Activated CD8-positive, alpha-beta T cell treated with anti-CD3 and anti-CD28 coated beads, Interleukin-2, amount 10 ng/mL, durations not matched to agents 7 days and 5 days (primary cell): ENCODE results near the gene STAB2. TPM values are rescaled to one million over a fixed set of nuclear protein-coding genes. Genes with fewer than 3 reads are reported as not detected.

Experiments
- ATAC-seq: fragments of 150-1000 bp; cut with Tn5 transposase; one replicate; pipeline ENCODE4 v1.10.0; 2021; ENCODE audit warnings: moderate library complexity
- CTCF ChIA-PET: fragments of 350-600 bp; sonication (Branson Sonifier 250); formaldehyde crosslinking; loops from one replicate; lab custom pipeline; 2021; ENCODE audit warnings: antibody characterized with exemption; lab: Charles Lee
- POLR2A ChIA-PET: fragments of 350-600 bp; sonication (Branson Sonifier 250); formaldehyde crosslinking; loops from one replicate; lab custom pipeline; 2021; ENCODE audit warnings: antibody characterized with exemption; lab: Charles Lee
- DNase-seq: peaks from one replicate; pipeline ENCODE4 v3.0.0-alpha.2; 2020
- H3K27ac Mint-ChIP-seq: one replicate; pipeline ENCODE4 v1.8.0; 2021; ENCODE audit warnings: mild to moderate bottlenecking, mixed read lengths
- H3K27me3 Mint-ChIP-seq: one replicate; pipeline ENCODE4 v1.8.0; 2021; ENCODE audit warnings: low read depth, mixed read lengths
- H3K36me3 Mint-ChIP-seq: one replicate; pipeline ENCODE4 v1.8.0; 2021; ENCODE audit warnings: low read depth, mixed read lengths
- H3K4me1 Mint-ChIP-seq: one replicate; pipeline ENCODE4 v1.8.0; 2021; ENCODE audit warnings: low read depth, mixed read lengths
- H3K4me3 Mint-ChIP-seq: one replicate; pipeline ENCODE4 v1.8.0; 2021; ENCODE audit warnings: mild to moderate bottlenecking, mixed read lengths
- H3K9me3 Mint-ChIP-seq: one replicate; pipeline ENCODE4 v1.8.0; 2022; ENCODE audit warnings: mixed read lengths; ENCODE audit not compliant: insufficient read depth
- total RNA-seq, 2 experiments: library from RNA; stranded (reverse); gene quantifications; one replicate each; pipeline ENCODE4 v1.2.3, GENCODE V29; 2021

The STAB2 gene
- total RNA-seq, 2 experiments from 2014 or later = not detected

- CTCF ChIA-PET = no interaction called here
- H3K27ac Mint-ChIP-seq = no peak overlapping the region
Observed at GRCh38 chr12:103735291-103735690, 148.2 kb downstream of the STAB2 start.

GRCh38 chr12:103736572-103736971 is 149.5 kb downstream of the STAB2 start:
- no peaks in the 10 kb centered on the region for H3K4me1 Mint-ChIP-seq
- ChIA-PET POLR2A (no interaction called here), CTCF (no interaction called here)
- DNase-seq = no peak
- H3K36me3 Mint-ChIP-seq = no peaks in the 10 kb centered on the region
- H3K27me3 Mint-ChIP-seq = peaks cover 14% of the 10 kb centered on the region
- no peak overlapping the region for H3K4me3 Mint-ChIP-seq
- H3K9me3 Mint-ChIP-seq = no peaks in the 10 kb centered on the region
- ATAC-seq = no peak
- H3K27ac Mint-ChIP-seq = no peak overlapping the region

More at GRCh38 chr12:103735291-103735690, 148.2 kb downstream of the STAB2 start:
- ATAC-seq (no peak), DNase-seq (no peak)
- no peaks in the 10 kb centered on the region for H3K4me1 Mint-ChIP-seq
- no peaks in the 10 kb centered on the region for H3K9me3 Mint-ChIP-seq
- H3K36me3 Mint-ChIP-seq = no peaks in the 10 kb centered on the region
- peaks cover 15% of the 10 kb centered on the region for H3K27me3 Mint-ChIP-seq
- H3K4me3 Mint-ChIP-seq = no peak overlapping the region
- POLR2A ChIA-PET = no interaction called here

GRCh38 chr12:103737881-103738280 is 150.8 kb downstream of the STAB2 start:
- H3K4me1 Mint-ChIP-seq = no peaks in the 10 kb centered on the region
- H3K9me3 Mint-ChIP-seq = no peaks in the 10 kb centered on the region
- no peak for ATAC-seq

GRCh38 chr12:103742349-103742932 is 155.4 kb downstream of the STAB2 start:
- no peaks in the 10 kb centered on the region for H3K4me1 Mint-ChIP-seq
- H3K4me3 Mint-ChIP-seq = no peak overlapping the region
- DNase-seq (no peak), ATAC-seq (no peak)
- ChIA-PET CTCF (no interaction called here), POLR2A (no interaction called here)
- no peak overlapping the region for H3K27ac Mint-ChIP-seq
- H3K9me3 Mint-ChIP-seq = no peaks in the 10 kb centered on the region
- H3K27me3 Mint-ChIP-seq = peaks cover 10% of the 10 kb centered on the region
- H3K36me3 Mint-ChIP-seq = no peaks in the 10 kb centered on the region

More at GRCh38 chr12:103737881-103738280, 150.8 kb downstream of the STAB2 start:
- no peaks in the 10 kb centered on the region for H3K36me3 Mint-ChIP-seq
- H3K4me3 Mint-ChIP-seq = no peak overlapping the region
- H3K27me3 Mint-ChIP-seq = peaks cover 18% of the 10 kb centered on the region
- no peak for DNase-seq
- POLR2A ChIA-PET = no interaction called here
- H3K27ac Mint-ChIP-seq = no peak overlapping the region
- CTCF ChIA-PET = no interaction called here

- ChIA-PET CTCF (no interaction called here), POLR2A (no interaction called here)
Observed at GRCh38 chr12:103743788-103744187, 156.7 kb downstream of the STAB2 start.

GRCh38 chr12:103745962-103746361 is 158.9 kb downstream of the STAB2 start:
- CTCF ChIA-PET = no interaction called here
- H3K27ac Mint-ChIP-seq = no peak overlapping the region
- no peak for ATAC-seq
- no peaks in the 10 kb centered on the region for H3K36me3 Mint-ChIP-seq
- no peaks in the 10 kb centered on the region for H3K9me3 Mint-ChIP-seq
- peaks cover 7% of the 10 kb centered on the region for H3K27me3 Mint-ChIP-seq
- DNase-seq = no peak
- no peaks in the 10 kb centered on the region for H3K4me1 Mint-ChIP-seq
- no peak overlapping the region for H3K4me3 Mint-ChIP-seq
- POLR2A ChIA-PET = no interaction called here

More at GRCh38 chr12:103743788-103744187, 156.7 kb downstream of the STAB2 start:
- Mint-ChIP-seq H3K9me3 (no peaks in the 10 kb centered on the region), H3K27me3 (peaks cover 10% of the 10 kb centered on the region), H3K27ac (no peak overlapping the region), H3K4me1 (no peaks in the 10 kb centered on the region), H3K4me3 (no peak overlapping the region), H3K36me3 (no peaks in the 10 kb centered on the region)
- no peak for ATAC-seq
- no peak for DNase-seq

GRCh38 chr12:103748002-103748401 is 160.9 kb downstream of the STAB2 start:
- no peaks in the 10 kb centered on the region for H3K4me1 Mint-ChIP-seq
- H3K4me3 Mint-ChIP-seq = no peak overlapping the region
- no peak overlapping the region for H3K27ac Mint-ChIP-seq
- H3K27me3 Mint-ChIP-seq = peaks cover 9% of the 10 kb centered on the region
- DNase-seq (no peak), ATAC-seq (no peak)
- POLR2A ChIA-PET = interaction anchor here (0.6 kb wide), 1 partner anchor 12 kb away, joined by 5 read pairs; no protein-coding TSS in a partner anchor
- H3K9me3 Mint-ChIP-seq = no peaks in the 10 kb centered on the region
- CTCF ChIA-PET = no interaction called here
- H3K36me3 Mint-ChIP-seq = no peaks in the 10 kb centered on the region

GRCh38 chr12:103748875-103749274 is 161.8 kb downstream of the STAB2 start:
- no peak for DNase-seq
- ATAC-seq = no peak
- ChIA-PET POLR2A (no interaction called here), CTCF (no interaction called here)
- peaks cover 9% of the 10 kb centered on the region for H3K27me3 Mint-ChIP-seq
- H3K36me3 Mint-ChIP-seq = no peaks in the 10 kb centered on the region
- H3K9me3 Mint-ChIP-seq = no peaks in the 10 kb centered on the region
- H3K4me1 Mint-ChIP-seq = no peaks in the 10 kb centered on the region
- no peak overlapping the region for H3K27ac Mint-ChIP-seq
- no peak overlapping the region for H3K4me3 Mint-ChIP-seq

GRCh38 chr12:103751171-103751570 is 164.1 kb downstream of the STAB2 start:
- ChIA-PET POLR2A (no interaction called here), CTCF (no interaction called here)
- Mint-ChIP-seq H3K27ac (no peak overlapping the region), H3K4me1 (no peaks in the 10 kb centered on the region), H3K27me3 (peaks cover 9% of the 10 kb centered on the region), H3K36me3 (no peaks in the 10 kb centered on the region), H3K4me3 (no peak overlapping the region), H3K9me3 (no peaks in the 10 kb centered on the region)
- DNase-seq (no peak), ATAC-seq (no peak)

GRCh38 chr12:103751600-103751999 is 164.5 kb downstream of the STAB2 start:
- CTCF ChIA-PET = no interaction called here
- Mint-ChIP-seq H3K27me3 (peaks cover 9% of the 10 kb centered on the region), H3K4me3 (no peak overlapping the region), H3K4me1 (no peaks in the 10 kb centered on the region), H3K36me3 (no peaks in the 10 kb centered on the region), H3K9me3 (no peaks in the 10 kb centered on the region), H3K27ac (no peak overlapping the region)
- POLR2A ChIA-PET = no interaction called here
- ATAC-seq (no peak), DNase-seq (no peak)

GRCh38 chr12:103755425-103755824 is 168.4 kb downstream of the STAB2 start:
- no peaks in the 10 kb centered on the region for H3K9me3 Mint-ChIP-seq
- no peak for DNase-seq
- POLR2A ChIA-PET = no interaction called here
- H3K4me1 Mint-ChIP-seq = no peaks in the 10 kb centered on the region
- ATAC-seq = no peak
- no peak overlapping the region for H3K4me3 Mint-ChIP-seq
- H3K27me3 Mint-ChIP-seq = peaks cover 7% of the 10 kb centered on the region
- CTCF ChIA-PET = no interaction called here
- H3K27ac Mint-ChIP-seq = no peak overlapping the region
- no peaks in the 10 kb centered on the region for H3K36me3 Mint-ChIP-seq

GRCh38 chr12:103756443-103756842 is 169.4 kb downstream of the STAB2 start:
- no peak for ATAC-seq
- peaks cover 4% of the 10 kb centered on the region for H3K27me3 Mint-ChIP-seq
- DNase-seq = no peak
- no peaks in the 10 kb centered on the region for H3K4me1 Mint-ChIP-seq
- no peaks in the 10 kb centered on the region for H3K9me3 Mint-ChIP-seq
- no peak overlapping the region for H3K27ac Mint-ChIP-seq
- no peaks in the 10 kb centered on the region for H3K36me3 Mint-ChIP-seq
- H3K4me3 Mint-ChIP-seq = no peak overlapping the region
- ChIA-PET POLR2A (no interaction called here), CTCF (no interaction called here)

- POLR2A ChIA-PET = no interaction called here
- Mint-ChIP-seq H3K27ac (no peak overlapping the region), H3K36me3 (no peaks in the 10 kb centered on the region), H3K4me3 (no peak overlapping the region), H3K27me3 (peaks cover 2% of the 10 kb centered on the region), H3K9me3 (no peaks in the 10 kb centered on the region), H3K4me1 (no peaks in the 10 kb centered on the region)
- CTCF ChIA-PET = no interaction called here
- DNase-seq (no peak), ATAC-seq (no peak)
Observed at GRCh38 chr12:103757248-103757647, 170.2 kb downstream of the STAB2 start.
